ENCODE measurements around the gene NDUFV3. TPM values are rescaled to one million over a fixed set of nuclear protein-coding genes. Genes with fewer than 3 reads are reported as not detected.

The NDUFV3 gene
- total and polyA plus RNA-seq, 2 experiments from 2014 or later: 51.5 to 71.2 TPM

DNA sequence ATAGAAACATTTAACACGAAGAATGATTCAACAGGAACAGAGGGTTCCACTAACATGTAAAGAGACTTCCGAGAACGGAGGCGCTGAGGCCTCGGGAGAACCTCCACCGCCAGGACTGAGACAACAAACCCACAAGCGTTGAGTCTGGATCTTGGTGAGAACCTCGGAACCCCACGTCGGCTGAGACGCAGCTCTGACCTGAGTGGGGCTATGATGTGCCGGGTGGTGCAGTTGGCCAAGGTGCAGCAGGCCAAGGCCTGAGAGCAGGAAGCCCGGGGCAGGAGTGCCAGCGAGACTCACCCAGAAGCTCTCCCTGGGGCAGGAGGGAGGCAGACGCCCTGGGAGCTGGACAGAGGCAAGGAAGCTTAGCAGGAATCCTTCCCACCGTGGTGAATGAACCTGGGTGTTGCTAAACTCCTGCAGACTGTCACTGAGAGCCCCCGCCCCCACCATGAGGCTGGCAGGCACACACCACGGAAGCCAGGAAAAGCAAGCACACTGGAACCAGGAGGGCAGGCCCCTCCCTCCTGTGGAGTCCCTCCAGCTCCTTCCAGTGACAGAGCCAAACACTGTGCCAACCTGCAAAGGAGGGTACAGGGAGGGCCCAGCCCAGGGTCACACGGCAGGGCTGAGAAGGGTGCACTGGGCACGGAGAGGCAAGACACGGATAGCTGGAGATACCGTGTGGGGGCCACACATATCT, 48.5 kb upstream of the NDUFV3 start (continued):
- TF ChIP-seq STAT1 (IDR thresholded peaks at IDR 0.05; ENCODE audit: unreplicated experiment) (no peak), CREB1 (CRISPR knock-in tag; IDR thresholded peaks at IDR 0.05; ENCODE audit: low read depth) (no peak), POLR2AphosphoS5 (IDR thresholded peaks at IDR 0.05; ENCODE audit: low read depth) (no peak), EZH2phosphoT487 (IDR thresholded peaks at IDR 0.05; ENCODE audit: unreplicated experiment) (no peak), JUNB (IDR thresholded peaks at IDR 0.05; ENCODE audit: unreplicated experiment) (no peak), NANOG (IDR thresholded peaks at IDR 0.05; ENCODE audit: borderline replicate concordance) (no peak), ZNF331 (CRISPR knock-in tag; IDR thresholded peaks at IDR 0.05; ENCODE audit: low read depth) (no peak)
- TF ChIP-seq, protein P1, sequence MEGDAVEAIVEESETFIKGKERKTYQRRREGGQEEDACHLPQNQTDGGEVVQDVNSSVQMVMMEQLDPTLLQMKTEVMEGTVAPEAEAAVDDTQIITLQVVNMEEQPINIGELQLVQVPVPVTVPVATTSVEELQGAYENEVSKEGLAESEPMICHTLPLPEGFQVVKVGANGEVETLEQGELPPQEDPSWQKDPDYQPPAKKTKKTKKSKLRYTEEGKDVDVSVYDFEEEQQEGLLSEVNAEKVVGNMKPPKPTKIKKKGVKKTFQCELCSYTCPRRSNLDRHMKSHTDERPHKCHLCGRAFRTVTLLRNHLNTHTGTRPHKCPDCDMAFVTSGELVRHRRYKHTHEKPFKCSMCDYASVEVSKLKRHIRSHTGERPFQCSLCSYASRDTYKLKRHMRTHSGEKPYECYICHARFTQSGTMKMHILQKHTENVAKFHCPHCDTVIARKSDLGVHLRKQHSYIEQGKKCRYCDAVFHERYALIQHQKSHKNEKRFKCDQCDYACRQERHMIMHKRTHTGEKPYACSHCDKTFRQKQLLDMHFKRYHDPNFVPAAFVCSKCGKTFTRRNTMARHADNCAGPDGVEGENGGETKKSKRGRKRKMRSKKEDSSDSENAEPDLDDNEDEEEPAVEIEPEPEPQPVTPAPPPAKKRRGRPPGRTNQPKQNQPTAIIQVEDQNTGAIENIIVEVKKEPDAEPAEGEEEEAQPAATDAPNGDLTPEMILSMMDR (conservative IDR thresholded peaks at IDR 0.05; ENCODE audit: low read depth in 2 of 2): no peak
- TF ChIP-seq, protein P2, sequence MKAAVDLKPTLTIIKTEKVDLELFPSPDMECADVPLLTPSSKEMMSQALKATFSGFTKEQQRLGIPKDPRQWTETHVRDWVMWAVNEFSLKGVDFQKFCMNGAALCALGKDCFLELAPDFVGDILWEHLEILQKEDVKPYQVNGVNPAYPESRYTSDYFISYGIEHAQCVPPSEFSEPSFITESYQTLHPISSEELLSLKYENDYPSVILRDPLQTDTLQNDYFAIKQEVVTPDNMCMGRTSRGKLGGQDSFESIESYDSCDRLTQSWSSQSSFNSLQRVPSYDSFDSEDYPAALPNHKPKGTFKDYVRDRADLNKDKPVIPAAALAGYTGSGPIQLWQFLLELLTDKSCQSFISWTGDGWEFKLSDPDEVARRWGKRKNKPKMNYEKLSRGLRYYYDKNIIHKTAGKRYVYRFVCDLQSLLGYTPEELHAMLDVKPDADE (IDR thresholded peaks at IDR 0.05): no peak

DNA sequence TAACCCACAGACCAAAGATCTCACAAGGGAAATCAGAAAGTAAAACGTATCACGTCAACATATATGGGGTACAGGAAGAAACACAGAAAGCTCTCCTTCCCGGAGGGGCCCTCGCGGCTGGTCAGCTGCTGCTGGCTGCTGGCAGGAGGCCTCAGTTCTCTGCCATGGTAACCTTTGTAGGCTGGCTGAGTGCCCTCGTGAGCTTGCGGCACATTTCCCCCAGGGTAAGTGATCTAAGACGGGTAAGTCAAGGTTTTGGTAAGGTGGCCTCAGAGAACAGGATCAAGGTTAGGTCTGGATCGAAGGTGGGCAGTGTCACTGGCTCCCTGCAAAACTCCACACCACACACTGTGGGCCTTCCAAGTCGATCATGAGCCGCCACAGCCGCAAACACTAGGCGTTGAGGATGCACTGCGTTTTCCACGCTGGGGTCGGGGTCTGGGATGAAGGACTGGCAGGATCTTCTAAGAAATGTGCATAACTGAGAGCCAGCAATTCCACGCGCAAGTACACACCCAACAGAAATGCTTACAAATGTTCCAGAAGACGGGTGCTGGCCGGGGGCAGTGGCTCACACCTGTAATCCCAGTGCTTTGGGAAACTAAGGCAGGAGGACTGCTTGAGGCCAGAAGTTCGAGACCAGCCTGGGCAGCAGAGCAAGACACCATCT, 47.7 kb upstream of the NDUFV3 start:
- TF ChIP-seq CREB1 (CRISPR knock-in tag; IDR thresholded peaks at IDR 0.05; ENCODE audit: low read depth): no peak
- TF ChIP-seq STAT1 (IDR thresholded peaks at IDR 0.05; ENCODE audit: unreplicated experiment): no peak
- no peak for TF ChIP-seq EZH2phosphoT487 (IDR thresholded peaks at IDR 0.05; ENCODE audit: unreplicated experiment)
- TF ChIP-seq ZNF331 (CRISPR knock-in tag; IDR thresholded peaks at IDR 0.05; ENCODE audit: low read depth): no peak
- no peak for TF ChIP-seq ZNF114 (CRISPR knock-in tag; IDR thresholded peaks at IDR 0.05)
- TF ChIP-seq, protein P3, sequence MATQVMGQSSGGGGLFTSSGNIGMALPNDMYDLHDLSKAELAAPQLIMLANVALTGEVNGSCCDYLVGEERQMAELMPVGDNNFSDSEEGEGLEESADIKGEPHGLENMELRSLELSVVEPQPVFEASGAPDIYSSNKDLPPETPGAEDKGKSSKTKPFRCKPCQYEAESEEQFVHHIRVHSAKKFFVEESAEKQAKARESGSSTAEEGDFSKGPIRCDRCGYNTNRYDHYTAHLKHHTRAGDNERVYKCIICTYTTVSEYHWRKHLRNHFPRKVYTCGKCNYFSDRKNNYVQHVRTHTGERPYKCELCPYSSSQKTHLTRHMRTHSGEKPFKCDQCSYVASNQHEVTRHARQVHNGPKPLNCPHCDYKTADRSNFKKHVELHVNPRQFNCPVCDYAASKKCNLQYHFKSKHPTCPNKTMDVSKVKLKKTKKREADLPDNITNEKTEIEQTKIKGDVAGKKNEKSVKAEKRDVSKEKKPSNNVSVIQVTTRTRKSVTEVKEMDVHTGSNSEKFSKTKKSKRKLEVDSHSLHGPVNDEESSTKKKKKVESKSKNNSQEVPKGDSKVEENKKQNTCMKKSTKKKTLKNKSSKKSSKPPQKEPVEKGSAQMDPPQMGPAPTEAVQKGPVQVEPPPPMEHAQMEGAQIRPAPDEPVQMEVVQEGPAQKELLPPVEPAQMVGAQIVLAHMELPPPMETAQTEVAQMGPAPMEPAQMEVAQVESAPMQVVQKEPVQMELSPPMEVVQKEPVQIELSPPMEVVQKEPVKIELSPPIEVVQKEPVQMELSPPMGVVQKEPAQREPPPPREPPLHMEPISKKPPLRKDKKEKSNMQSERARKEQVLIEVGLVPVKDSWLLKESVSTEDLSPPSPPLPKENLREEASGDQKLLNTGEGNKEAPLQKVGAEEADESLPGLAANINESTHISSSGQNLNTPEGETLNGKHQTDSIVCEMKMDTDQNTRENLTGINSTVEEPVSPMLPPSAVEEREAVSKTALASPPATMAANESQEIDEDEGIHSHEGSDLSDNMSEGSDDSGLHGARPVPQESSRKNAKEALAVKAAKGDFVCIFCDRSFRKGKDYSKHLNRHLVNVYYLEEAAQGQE (IDR thresholded peaks at IDR 0.05; ENCODE audit: unreplicated experiment): no peak
- TF ChIP-seq, protein P2 (IDR thresholded peaks at IDR 0.05): no peak
- TF ChIP-seq, protein P1 (conservative IDR thresholded peaks at IDR 0.05; ENCODE audit: low read depth in 2 of 2): no peak
- Histone ChIP-seq H4K20me1 (replicated peaks; ENCODE audit: insufficient read depth) (peaks cover 33% of the 10 kb centered on the region), H3F3A (replicated peaks; ENCODE audit: low read depth) (peaks cover 52% of the 10 kb centered on the region), H3K9me2 (ENCODE audit: insufficient read depth) (no peaks in the 10 kb centered on the region), H3K36me3 (ENCODE audit: insufficient read depth) (peaks cover 33% of the 10 kb centered on the region), H3K4me3 (no peak overlapping the region), H3K27me3 (ENCODE audit: insufficient read depth) (no peaks in the 10 kb centered on the region), H3K4me2 (no peak overlapping the region), H3K27ac (ENCODE audit: low read depth) (no peak overlapping the region), H3K4me1 (ENCODE audit: insufficient read depth) (no peaks in the 10 kb centered on the region), H2AFZ (no peak overlapping the region), H3K79me2 (replicated peaks; ENCODE audit: insufficient read depth) (peaks cover 68% of the 10 kb centered on the region)
- DNase-seq (ENCODE audit: low spot score) (no peak), ATAC-seq (no peak)
- no peak overlapping the region for H3K27ac Mint-ChIP-seq
- peaks cover 3% of the 10 kb centered on the region; the same call in 1 of the 3 replicates for H3K4me1 Mint-ChIP-seq
- H3K36me3 Mint-ChIP-seq (ENCODE audit: low read depth): peaks cover 74% of the 10 kb centered on the region
- no peaks in the 10 kb centered on the region; the same call in 1 of the 3 replicates for H3K9me3 Mint-ChIP-seq
- H3K27me3 Mint-ChIP-seq (ENCODE audit: insufficient read depth, low read depth, poor library complexity): peaks cover 9% of the 10 kb centered on the region
- H3K4me3 Mint-ChIP-seq: no peak overlapping the region

Measured in GM23338 (cell line).